ENCODE results near the gene SNX6. TPM values are rescaled to one million over a fixed set of nuclear protein-coding genes. Genes with fewer than 3 reads are reported as not detected.

SNX6 gene
- 56.7 to 99.7 TPM (median 76.6 TPM) in 5 replicates for total RNA-seq (2022; extraction: Qiagen RNA extraction; ENCODE audit: low read depth)

DNA sequence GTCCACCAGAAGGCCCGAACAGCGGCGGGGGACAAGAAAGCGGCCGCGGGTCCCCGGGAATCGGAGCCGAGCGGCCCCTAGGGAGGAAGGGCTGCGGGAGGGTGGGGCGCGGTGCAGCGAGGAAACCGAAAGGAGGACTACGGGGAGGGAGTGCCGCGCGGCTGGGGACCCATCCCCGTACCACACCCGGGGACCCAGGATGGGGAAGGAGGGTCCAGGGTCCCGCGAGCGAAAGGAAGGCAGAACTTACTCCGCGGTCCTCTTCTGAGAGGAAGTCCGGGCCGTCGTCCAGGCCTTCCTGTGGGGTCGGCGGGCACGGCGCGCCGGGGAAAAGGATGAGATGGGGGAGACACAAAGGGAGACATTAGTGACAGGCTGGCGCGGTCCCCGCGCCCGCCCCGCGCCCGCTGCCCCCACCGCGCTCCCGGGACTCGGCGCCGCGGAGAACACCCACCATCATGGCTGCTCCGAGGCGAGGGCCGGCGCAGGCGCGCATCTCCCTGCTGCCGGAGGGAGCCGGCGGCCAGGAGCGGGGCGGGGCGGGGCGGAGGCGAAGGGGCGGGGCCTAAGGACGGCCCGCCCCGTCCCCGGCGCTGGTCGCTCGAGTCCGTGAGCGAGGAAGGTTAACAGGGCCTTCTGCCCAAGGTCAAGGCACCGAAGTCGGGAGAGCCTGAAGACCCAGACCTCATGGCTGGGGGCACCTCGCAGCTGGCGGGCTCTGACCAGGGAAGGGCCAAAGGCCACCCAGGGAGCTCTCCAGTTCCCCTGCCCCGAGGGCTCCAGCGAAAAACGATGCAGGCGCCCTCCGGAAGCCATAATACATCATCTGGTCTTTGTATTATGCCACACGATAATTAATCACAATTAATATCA lies at the start of gene SNX6:
SNX6 (minus strand) TSS at position 492 of the 873 bp plus-strand sequence; CDS start at position 460, 32 bp downstream.

DNA sequence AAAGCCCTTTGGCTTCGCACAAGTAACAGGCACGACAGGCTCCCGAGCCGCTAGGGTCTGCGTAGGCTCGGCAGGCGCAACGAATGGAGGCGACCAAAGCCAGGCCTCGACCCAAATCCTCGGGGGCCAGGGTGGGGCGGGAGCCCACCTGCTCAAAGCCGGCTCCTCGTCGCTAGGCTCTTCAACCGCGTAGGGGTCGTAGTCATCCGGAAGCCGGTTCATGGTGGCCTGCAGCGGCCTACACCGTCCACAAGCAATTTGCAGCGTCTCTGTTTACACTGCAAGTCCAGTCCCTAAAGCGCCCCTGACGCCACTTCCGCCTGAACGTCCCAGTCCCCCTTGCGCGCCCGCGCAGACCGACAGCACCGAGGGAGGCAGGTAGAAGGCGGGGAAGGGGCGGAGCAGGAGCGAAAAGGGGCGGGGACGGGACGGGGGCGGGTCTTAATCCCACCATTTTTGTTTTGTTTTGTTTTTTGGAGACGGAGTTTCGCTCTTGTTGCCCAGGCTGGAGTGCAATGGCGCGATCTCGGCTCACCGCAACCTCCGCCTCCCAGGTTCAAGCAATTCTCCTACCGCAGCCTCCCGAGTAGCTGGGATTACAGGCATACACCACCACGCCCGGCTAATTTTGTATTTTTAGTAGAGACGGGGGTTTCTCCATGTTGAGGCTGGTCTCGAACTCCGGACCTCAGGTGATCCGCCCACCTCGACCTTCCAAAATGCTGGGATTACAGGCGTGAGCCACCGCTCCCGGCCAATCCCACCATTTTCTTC lies 90.4 kb downstream of the SNX6 start, which contains the start of gene EAPP:
EAPP (minus strand) TSS at position 295 of the 774 bp plus-strand sequence; CDS start at position 222, 73 bp downstream.

Other genes starting within 250 kb of the SNX6 start
- gene SPTSSA, start 167.9 kb downstream of the SNX6 start, total RNA-seq (2022; extraction: Qiagen RNA extraction; ENCODE audit: low read depth): 20.2 to 35.7 TPM (median 30.4 TPM) in 5 replicates
- gene EAPP, start 90.4 kb downstream of the SNX6 start, total RNA-seq (2022; extraction: Qiagen RNA extraction; ENCODE audit: low read depth): 34.2 to 48.2 TPM (median 39.7 TPM) in 5 replicates
- gene CFL2, start 84.4 kb upstream of the SNX6 start, total RNA-seq (2022; extraction: Qiagen RNA extraction; ENCODE audit: low read depth): 98.8 to 120 TPM (median 117 TPM) in 5 replicates
- gene BAZ1A, start 245.2 kb upstream of the SNX6 start, total RNA-seq (2022; extraction: Qiagen RNA extraction; ENCODE audit: low read depth): 20.6 to 34.7 TPM (median 28.2 TPM) in 5 replicates